Stimulated activated CD8-positive, alpha-beta memory T cell treated with anti-CD3 and anti-CD28 coated beads, Interleukin-7, amount 100 ng/mL, for 1 hour (primary cell): ENCODE data around the gene GJE1.
"Not testable (repeated sequence)": the region's sequence is repeated elsewhere in the genome, so short reads cannot be mapped to it uniquely, and the experiment has no call there.

Experiments used
- DNase-seq, 2 donors: peaks; one replicate each; pipeline ENCODE4 v3.0.0-alpha.2; 2020; ENCODE audit warnings: low read depth in 2 of 2

Gene GJE1, protein sequence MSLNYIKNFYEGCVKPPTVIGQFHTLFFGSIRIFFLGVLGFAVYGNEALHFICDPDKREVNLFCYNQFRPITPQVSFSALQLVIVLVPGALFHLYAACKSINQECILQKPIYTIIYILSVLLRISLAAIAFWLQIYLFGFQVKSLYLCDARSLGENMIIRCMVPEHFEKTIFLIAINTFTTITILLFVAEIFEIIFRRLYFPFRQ

DNA sequence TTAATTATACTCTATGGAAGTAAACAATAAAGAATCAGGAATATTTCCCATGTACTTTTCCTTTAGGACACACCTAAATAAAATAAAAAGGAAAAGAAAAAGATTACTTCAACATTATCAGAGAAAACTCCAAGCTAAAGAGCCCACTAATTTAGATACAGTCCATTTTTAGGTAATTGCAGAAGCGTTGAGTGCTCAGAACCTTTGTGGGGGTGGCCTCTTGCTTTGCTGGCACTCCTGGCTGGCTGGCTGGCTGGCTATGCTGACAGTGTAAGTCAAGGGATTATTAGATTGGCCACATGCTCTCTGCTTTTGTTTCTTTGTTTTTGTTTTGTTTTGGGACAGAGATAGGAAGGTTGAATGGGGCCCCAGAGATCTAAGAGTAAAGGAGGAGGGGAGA, at the start of gene GJE1:
TSS of gene GJE1 (plus strand) at position 301 of the 400 bp plus-strand sequence. CDS start 234 bp downstream, outside the sequence.
- no peak for DNase-seq

GRCh38 chr6:142087950-142088857, 44.5 kb upstream of the GJE1 start:
- DNase-seq = no peak

DNA sequence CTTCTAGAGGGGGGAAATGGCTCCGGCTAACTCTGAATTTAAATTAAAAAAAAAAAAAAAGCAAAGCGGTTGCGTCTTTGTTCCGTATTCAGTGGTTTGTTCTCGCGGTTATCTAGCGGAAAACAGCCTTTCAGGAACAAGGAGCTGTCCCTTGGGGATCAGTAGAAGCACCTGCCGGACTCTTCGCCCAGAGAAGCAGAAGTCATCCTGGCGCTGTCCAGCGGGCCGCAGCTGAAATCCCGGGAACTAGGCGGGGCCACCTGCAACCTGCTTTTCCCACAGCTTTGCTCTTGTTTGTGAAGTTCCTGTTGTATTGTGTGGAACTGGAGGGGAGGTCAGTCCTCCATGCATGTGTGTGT, 43.9 kb upstream of the GJE1 start:
- DNase-seq = no peak

GRCh38 chr6:142104820-142105219, 27.9 kb upstream of the GJE1 start:
- not testable (repeated sequence) for DNase-seq

GRCh38 chr6:142110820-142111219, 21.9 kb upstream of the GJE1 start:
- not testable (repeated sequence) for DNase-seq

- DNase-seq = peak; percentile 21 to 60
Observed at GRCh38 chr6:142112451-142113061, 20.2 kb upstream of the GJE1 start.

DNA sequence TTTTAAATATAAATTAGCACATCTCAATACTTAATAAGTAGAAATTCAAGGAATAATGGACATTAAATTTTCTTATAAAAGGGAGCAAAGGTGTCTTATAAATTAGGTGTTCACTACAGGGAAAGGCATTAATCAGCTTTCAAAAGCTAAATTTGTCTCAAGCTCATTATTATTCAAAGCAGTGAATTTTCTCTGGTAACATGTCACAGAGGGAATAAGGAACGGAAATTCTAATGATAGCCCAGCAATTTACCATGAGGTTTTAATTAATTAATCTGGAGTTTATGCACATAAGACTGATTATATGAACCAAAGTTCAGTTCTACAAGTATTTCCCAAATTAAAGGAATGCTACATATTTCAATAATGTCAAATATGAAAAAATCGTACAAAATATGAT, 15.4 kb upstream of the GJE1 start:
- DNase-seq = no peak

DNA sequence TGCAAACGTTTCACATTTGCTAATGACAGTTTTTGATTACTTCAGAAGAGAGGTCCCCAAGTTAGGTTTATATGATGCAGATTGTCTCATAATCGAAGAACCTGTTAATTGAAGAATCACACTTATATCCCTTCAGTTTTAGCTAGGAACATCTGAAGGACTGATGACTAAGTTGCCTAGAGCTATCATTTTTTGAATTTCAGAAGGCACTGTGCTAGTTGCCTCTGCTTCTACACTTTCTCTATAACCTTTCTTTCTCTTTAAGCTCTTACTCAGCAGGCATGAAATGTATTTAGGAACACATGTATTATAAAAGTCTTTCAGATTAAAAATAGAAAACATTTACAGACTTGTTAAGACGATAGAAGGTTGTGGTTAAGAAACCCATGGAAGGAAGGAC, 14.4 kb upstream of the GJE1 start:
- no peak for DNase-seq

DNA sequence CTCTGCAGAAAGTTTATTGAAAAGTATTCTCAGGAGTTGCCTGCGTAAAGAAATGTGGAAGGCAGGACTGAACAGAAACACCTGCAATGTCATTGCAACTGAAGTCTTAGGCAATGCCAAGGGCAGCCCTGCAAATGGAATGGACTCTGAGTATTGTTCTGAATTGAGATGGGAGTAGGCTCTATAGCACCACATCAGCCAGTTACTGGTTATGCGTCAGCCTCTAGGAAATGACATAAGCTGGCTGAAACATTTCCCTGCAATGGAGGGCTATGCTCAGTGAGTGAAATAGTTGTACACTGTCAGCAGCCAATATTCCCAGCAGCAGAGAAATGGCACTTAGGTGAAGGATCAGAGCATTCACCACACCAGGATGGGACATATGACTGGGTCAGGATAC, 13.8 kb upstream of the GJE1 start:
- DNase-seq = no peak

DNA sequence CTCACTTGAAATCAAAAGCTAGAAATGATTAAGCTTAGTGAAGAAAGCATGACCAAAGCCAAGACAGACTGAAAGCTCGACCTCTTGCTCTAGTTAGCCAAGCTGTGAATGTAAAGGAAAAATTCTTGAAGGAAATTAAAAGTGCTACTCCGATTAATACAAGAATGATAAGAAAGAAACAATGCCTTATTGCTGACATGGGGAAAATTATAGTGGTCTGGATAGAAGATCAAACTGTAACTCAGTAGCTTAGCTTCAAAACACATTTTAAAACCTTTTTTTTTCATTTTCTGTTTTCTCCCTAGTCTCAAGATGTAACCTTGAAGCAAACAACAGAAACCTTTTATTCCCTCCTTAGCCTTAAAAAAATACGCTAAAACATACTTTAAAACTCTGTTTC, 11.4 kb upstream of the GJE1 start:
- DNase-seq = no peak

- DNase-seq = no peak
Observed at GRCh38 chr6:142130814-142131213, 1.9 kb upstream of the GJE1 start.

DNA sequence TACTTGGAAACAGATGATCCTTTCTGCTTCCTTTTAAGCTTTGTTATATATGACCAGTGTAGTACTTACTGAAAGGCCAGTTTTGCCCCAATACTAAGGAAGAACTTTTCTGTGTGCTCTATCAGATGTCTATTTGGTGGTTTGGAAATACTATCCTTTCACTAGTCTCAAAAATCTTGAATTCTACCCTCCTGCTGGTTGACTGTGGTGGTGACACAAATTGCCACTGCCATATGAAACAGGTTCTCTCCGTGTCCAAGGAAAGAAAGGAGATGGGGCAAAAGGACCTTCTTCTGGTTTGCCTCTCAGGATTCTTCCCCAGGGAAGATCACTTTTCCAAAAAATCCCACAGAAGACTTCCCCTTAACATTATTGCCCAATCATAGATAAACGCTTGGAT, 6.2 kb downstream of the GJE1 start:
- DNase-seq = no peak

- not testable (repeated sequence) for DNase-seq
Observed at GRCh38 chr6:142141531-142141930, 8.8 kb downstream of the GJE1 start.

- DNase-seq = peak; percentile 85 to 90
Observed at GRCh38 chr6:142146828-142147662, 14.3 kb downstream of the GJE1 start, which contains the start of the genes NMBR and VTA1. NMBR (minus strand) TSS chr6:142147122; CDS start chr6:142088658, 58,464 bp downstream. VTA1 (plus strand) TSS chr6:142147263; CDS start chr6:142147288, 25 bp downstream.

DNA sequence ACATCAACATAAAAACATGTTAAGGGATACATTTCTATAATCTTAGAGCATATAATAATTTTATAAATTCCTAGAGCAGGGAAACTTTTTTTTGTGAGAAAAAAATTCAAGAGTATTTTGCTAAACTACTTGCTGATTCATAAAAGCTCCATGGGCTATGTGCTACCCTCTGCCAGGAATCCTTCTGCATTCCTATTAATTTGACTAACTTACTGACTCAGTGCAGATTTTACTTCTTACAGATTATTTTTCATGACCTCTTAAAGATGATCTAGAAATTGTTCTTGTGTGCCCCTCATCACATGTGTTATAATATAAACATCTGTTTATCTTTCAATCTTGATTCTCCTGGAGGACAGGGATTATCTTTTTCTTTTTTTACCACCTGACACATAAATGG, 20.0 kb downstream of the GJE1 start:
- DNase-seq = no peak

DNA sequence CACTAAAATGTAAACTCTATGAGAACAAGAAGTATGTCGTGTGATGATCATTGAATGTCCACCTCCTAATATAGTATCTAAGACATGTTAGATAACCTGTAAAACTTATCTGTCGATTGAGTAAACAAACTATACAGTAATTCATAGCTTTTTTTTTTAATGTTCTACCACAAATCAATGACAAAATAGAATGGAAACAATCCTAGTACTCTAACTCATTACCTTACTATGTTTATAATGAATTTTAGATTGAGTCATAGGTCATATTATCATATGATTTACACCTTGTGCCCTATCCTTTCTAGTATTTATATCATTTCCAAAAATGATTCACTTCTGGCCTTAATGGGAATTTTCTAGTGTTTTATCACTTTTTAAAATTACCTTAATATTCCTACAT, 20.5 kb downstream of the GJE1 start:
- no peak for DNase-seq

GRCh38 chr6:142154336-142154735, 21.6 kb downstream of the GJE1 start:
- DNase-seq = no peak

DNA sequence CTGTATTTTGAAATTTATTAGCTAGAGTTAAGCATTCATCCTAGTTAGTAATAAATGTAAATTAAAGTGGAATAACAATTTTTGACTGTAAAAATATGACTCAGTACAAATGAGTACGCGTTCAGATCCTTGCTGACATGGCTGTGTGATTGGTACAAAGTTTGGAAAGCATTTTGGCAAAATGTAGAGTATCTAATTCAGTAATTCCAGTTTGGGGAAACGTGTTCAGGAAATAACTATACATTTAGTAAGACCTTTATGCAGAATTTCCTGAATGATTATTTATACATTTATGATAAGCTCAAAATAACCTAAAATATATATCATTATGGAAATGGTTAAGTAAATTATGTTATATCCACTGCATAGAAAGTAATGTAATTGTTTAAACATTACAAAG, 22.4 kb downstream of the GJE1 start:
- DNase-seq = no peak

GRCh38 chr6:142155895-142156757, 23.4 kb downstream of the GJE1 start:
- DNase-seq = no peak

DNA sequence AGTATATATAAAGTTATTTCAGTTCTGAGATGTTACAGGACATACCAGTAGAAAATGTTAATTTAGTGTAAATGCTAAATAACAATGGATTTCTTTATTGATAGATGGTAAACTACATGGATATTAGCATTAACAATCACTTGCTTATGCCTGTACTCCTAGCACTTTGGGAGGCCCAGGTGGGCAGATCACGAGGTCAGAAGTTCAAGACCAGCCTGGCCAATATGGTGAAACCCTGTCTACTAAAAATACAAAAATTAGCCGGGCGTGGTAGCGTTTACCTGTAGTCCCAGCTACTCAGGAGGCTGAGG, 24.0 kb downstream of the GJE1 start:
- DNase-seq = not testable (repeated sequence)

DNA sequence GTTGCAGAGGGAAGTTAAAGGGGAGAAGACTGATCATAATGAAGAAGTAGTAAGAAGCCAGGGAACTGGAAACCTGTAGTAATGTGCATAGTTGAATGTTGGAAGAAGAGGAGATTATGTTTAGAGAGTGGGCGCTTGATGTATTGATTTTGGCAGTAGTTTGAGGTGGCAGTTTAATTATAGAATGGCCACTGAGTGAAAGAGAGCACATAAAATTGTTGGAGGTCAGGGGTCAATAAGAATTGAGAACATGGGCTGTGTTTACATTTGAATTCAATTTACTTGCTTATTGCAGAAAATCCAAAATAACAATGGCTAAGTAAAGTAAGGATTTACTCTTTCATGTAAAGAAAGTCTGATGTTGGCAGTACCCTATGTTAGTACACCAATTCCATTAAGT, 30.1 kb downstream of the GJE1 start:
- DNase-seq = no peak
